ENCODE measurements around the gene STARD10. TPM values are rescaled to one million over a fixed set of nuclear protein-coding genes. Genes with fewer than 3 reads are reported as not detected.

The STARD10 gene
- total and polyA plus RNA-seq, 9 of the 15 experiments (the other 6 are each of a cell fraction or from before 2014, with no cell fraction given), result 0.15 to 52.9 (median 32.3) TPM

- TF ChIP-seq, protein P1, sequence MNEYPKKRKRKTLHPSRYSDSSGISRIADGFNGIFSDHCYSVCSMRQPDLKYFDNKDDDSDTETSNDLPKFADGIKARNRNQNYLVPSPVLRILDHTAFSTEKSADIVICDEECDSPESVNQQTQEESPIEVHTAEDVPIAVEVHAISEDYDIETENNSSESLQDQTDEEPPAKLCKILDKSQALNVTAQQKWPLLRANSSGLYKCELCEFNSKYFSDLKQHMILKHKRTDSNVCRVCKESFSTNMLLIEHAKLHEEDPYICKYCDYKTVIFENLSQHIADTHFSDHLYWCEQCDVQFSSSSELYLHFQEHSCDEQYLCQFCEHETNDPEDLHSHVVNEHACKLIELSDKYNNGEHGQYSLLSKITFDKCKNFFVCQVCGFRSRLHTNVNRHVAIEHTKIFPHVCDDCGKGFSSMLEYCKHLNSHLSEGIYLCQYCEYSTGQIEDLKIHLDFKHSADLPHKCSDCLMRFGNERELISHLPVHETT (CRISPR knock-in tag; conservative IDR thresholded peaks at IDR 0.05 in 1 of 2, IDR thresholded peaks at IDR 0.05 in 1 of 2), result peak in 1 of 2 experiments; percentile 28; a peak in 1 of 4 replicates
- TF ChIP-seq L3MBTL2 (IDR thresholded peaks at IDR 0.05) (peak; percentile 87), KDM1A (IDR thresholded peaks at IDR 0.05) (peak in 1 of 2 experiments; percentile 59; a peak in 1 of 4 replicates), ZNF175 (CRISPR knock-in tag; IDR thresholded peaks at IDR 0.05; ENCODE audit: low read depth) (peak; percentile 86; the same call in 1 of the 2 replicates), EP300 (IDR thresholded peaks at IDR 0.05; ENCODE audit: low read length) (peak; percentile 51), COPS2 (conservative IDR thresholded peaks at IDR 0.05) (no peak), NRF1 (conservative IDR thresholded peaks at IDR 0.05 in 1 of 2, IDR thresholded peaks at IDR 0.05 in 1 of 2) (peak; percentile 83 to 87), CREB1 (IDR thresholded peaks at IDR 0.05) (peak; percentile 97), CREB1 (CRISPR knock-in tag; IDR thresholded peaks at IDR 0.05) (peak; percentile 94), TCF7 (IDR thresholded peaks at IDR 0.05; ENCODE audit: borderline replicate concordance) (no peak), ESRRA (IDR thresholded peaks at IDR 0.05; ENCODE audit: borderline replicate concordance, low read depth) (peak; percentile 75; the same call in 1 of the 2 replicates), MTA2 (IDR thresholded peaks at IDR 0.05; ENCODE audit: low read depth) (no peak), ZBED1 (IDR thresholded peaks at IDR 0.05) (no peak), TFAP4 (CRISPR knock-in tag; IDR thresholded peaks at IDR 0.05; ENCODE audit: borderline replicate concordance) (peak; percentile 76; the same call in 1 of the 2 replicates), ZNF445 (CRISPR knock-in tag; IDR thresholded peaks at IDR 0.05; ENCODE audit: low read depth) (no peak), JUN (IDR thresholded peaks at IDR 0.05; ENCODE audit: borderline replicate concordance, low read depth, low read length) (peak; percentile 45; the same call in 1 of the 2 replicates), JUN (CRISPR knock-in tag; IDR thresholded peaks at IDR 0.05; ENCODE audit: borderline replicate concordance) (0 out of 2 replicates have a peak, but pooled peaks have one; percentile 58)
- TF ChIP-seq, protein P2, sequence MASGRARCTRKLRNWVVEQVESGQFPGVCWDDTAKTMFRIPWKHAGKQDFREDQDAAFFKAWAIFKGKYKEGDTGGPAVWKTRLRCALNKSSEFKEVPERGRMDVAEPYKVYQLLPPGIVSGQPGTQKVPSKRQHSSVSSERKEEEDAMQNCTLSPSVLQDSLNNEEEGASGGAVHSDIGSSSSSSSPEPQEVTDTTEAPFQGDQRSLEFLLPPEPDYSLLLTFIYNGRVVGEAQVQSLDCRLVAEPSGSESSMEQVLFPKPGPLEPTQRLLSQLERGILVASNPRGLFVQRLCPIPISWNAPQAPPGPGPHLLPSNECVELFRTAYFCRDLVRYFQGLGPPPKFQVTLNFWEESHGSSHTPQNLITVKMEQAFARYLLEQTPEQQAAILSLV (tag; IDR thresholded peaks at IDR 0.05), result no peak
- TF ChIP-seq, protein P3, sequence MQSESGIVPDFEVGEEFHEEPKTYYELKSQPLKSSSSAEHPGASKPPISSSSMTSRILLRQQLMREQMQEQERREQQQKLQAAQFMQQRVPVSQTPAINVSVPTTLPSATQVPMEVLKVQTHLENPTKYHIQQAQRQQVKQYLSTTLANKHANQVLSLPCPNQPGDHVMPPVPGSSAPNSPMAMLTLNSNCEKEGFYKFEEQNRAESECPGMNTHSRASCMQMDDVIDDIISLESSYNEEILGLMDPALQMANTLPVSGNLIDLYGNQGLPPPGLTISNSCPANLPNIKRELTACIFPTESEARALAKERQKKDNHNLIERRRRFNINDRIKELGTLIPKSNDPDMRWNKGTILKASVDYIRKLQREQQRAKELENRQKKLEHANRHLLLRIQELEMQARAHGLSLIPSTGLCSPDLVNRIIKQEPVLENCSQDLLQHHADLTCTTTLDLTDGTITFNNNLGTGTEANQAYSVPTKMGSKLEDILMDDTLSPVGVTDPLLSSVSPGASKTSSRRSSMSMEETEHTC (IDR thresholded peaks at IDR 0.05), result peak; percentile 95
- TF ChIP-seq, protein P4, sequence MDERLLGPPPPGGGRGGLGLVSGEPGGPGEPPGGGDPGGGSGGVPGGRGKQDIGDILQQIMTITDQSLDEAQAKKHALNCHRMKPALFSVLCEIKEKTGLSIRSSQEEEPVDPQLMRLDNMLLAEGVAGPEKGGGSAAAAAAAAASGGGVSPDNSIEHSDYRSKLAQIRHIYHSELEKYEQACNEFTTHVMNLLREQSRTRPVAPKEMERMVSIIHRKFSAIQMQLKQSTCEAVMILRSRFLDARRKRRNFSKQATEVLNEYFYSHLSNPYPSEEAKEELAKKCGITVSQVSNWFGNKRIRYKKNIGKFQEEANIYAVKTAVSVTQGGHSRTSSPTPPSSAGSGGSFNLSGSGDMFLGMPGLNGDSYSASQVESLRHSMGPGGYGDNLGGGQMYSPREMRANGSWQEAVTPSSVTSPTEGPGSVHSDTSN (CRISPR knock-in tag; IDR thresholded peaks at IDR 0.05; ENCODE audit: low read depth), result no peak
- TF ChIP-seq, protein P4 (tag; conservative IDR thresholded peaks at IDR 0.05; ENCODE audit: low read depth), result peak; percentile 79
Observed at GRCh38 chr11:72758690-72759389, 35.0 kb downstream of the STARD10 start (continued).

Data from K562 (cell line).